Activated gamma-delta T cell treated with Interleukin-2 at 50 U/mL for 16 hours (primary cell): ENCODE measurements around the gene RBM14.
"Not testable (repeated sequence)": the region's sequence is repeated elsewhere in the genome, so short reads cannot be mapped to it uniquely, and the experiment has no call there.

Experiments
- DNase-seq: peaks from one replicate; pipeline ENCODE4 v3.0.0-alpha.2; 2020

RBM14 gene

GRCh38 chr11:66637557-66638176 lies 21.2 kb downstream of the RBM14 start:
- no peak for DNase-seq

- peak; percentile 95 for DNase-seq
These were observed 22.0 kb downstream of the RBM14 start, which contains the start of gene RBM4 for GRCh38 chr11:66638177-66639065. Gene RBM4 (plus strand): TSS chr11:66638703. CDS start chr11:66639712, 1,009 bp downstream.

GRCh38 chr11:66639066-66639813 lies 22.8 kb downstream of the RBM14 start:
- peak; percentile 14 for DNase-seq

DNA sequence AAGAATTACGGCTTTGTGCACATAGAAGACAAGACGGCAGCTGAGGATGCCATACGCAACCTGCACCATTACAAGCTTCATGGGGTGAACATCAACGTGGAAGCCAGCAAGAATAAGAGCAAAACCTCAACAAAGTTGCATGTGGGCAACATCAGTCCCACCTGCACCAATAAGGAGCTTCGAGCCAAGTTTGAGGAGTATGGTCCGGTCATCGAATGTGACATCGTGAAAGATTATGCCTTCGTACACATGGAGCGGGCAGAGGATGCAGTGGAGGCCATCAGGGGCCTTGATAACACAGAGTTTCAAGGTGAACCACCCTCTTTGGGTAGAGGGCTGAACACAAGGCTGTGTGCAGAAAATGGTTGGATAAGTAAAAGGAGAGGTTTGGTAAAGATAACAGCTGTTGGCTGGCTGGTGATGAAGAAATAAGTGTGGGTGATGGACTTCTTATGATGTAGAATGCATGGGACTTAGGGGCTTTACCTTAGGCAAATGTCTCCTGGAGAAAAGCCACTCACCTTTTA lies 23.4 kb downstream of the RBM14 start:
- DNase-seq, result not testable (repeated sequence)

DNA sequence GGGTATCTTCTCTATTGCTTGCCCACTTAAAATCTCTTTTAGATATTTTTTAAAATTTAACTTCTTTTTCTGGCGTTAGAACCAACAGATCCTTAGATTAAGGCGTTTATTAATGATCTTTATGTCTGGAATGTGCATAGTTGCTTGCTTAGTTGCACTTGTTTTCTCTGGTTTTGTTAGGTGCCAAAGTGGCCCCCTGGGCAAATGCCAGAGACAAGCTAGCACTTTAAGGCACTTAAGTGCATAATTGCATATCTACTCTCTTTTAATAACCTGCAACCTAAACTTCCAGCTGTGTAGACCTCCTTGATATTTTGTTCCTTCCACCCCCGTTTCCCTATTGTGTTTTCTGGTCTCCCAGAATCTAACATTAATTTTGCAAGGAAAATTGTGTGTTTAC lies 25.4 kb downstream of the RBM14 start:
- DNase-seq, result no peak

DNA sequence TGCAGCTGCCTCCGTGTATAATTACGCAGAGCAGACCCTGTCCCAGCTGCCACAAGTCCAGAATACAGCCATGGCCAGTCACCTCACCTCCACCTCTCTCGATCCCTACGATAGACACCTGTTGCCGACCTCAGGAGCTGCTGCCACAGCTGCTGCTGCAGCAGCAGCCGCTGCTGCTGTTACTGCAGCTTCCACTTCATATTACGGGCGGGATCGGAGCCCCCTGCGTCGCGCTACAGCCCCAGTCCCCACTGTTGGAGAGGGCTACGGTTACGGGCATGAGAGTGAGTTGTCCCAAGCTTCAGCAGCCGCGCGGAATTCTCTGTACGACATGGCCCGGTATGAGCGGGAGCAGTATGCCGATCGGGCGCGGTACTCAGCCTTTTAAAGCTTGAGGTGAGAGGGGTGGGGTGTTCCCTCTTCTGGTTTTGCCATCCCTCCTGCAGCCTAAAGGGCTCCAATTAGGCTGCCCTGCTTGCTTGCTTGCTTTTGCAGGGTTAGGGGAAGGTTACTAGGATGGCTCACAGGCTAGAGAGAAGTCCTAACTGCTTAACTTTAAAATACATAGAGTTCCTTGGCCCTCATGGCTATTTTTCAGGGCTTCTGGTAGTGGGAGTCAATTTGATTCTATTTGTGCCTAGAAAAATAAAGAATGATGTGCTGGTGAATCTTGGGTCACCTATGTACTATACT lies 27.5 kb downstream of the RBM14 start:
- no peak for DNase-seq

DNA sequence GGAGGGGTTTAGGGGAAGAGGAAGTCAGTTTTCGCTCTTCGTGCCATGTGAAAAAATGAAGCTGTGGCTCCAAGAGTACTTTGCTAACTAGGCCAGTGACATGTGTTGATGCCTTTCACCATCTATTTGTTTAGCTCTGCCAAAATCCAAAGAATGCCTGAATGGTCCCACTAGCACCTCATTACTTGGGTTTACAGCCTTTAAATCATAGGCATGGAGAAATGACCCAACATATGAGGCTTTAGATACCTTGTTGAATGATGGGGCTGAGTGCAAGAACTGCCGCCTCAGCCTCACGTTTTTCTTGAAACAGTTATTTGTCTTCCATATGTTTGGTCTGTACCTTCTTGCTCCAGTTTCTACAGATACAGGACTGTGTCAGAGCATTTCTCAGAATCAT lies 30.4 kb downstream of the RBM14 start:
- DNase-seq, result no peak

DNA sequence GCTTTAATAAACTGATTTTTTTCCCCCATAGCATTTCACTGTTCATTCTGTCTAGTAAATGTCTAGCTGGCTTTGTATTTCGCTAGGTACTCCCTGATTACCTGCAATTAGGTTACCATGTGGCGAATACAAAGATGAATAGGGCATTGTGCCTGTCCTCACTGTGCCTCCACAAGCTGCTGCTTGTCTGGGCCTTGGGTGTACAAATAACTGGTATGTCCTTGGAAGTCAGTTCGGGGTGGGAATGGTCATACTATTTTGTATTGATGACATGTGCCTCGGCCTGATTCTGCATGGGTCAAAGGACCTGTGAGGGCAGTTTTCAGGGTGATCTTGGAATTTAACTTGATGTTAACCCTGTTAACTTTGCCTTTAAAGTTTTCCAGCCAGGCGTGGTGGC lies 33.5 kb downstream of the RBM14 start:
- DNase-seq, result no peak

- DNase-seq, result no peak
These were observed 34.6 kb downstream of the RBM14 start for GRCh38 chr11:66651016-66651415.

DNA sequence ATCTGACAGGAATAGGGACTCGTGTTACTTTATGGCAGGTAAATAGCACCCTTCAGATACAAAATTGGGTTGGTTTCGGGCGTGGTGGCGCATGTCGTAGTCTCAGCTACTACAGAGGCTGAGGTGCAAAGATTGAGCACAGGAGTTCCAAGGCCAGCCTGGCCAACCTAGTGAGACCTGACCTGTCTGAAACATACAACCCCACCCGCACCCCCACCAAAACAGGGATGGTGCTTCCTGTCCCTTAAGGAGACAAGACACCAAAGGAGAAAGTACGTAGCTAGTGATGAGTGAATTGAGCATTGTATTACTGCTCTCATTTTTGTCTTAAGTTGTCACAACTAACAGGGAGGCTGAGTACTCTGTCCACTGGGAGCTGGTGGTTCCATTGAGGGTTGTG lies 36.2 kb downstream of the RBM14 start:
- DNase-seq, result no peak

DNA sequence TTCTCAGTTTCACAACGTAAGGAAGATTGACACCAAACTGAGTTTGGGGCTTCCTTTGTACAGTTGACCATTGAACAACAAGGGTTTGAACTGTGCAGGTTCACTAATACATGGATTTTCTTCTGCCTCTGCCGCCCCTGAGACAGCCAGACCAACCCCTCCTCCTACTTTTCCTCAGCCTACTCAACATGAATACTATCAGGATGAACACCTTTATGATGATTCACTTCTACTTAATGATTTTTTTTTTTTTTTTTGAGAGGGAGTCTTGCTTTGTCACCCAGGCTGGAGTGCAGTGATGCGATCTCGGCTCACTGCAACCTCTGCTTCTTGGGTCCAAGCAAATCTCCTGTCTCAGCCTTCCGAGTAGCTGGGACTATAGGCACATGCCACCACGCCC lies 36.7 kb downstream of the RBM14 start:
- DNase-seq, result no peak

GRCh38 chr11:66659763-66660162 lies 43.3 kb downstream of the RBM14 start:
- DNase-seq, result no peak

DNA sequence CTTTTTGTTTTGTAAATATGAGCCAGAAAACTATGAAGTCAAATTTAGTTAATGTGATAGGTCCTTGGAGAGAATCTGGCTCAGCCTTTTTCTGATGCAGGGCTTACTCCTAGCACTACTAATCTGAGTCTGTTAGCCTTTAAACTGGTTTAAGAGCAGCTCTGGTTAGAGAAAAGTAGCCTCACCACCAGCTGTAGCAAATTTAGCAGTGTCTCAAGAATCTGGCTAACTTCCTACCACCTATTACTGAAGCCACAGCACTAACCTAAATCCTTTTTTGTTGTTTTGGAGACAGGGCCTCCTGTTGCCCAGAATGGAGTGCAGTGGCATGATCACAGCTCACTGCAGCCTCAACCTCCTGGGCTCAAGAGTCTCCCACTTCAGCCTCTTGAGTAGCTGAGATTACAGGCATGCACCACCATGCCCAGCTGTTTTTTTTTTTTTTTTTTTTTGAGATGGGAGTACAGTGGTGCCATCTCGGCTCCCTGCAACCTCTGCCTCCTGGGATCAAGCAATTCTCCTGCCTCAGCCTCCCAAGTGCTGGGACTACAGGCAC lies 47.4 kb downstream of the RBM14 start:
- no peak for DNase-seq

- DNase-seq, result no peak
These were observed 48.9 kb downstream of the RBM14 start for GRCh38 chr11:66665369-66665768.

GRCh38 chr11:66670816-66671215 lies 54.4 kb downstream of the RBM14 start:
- no peak for DNase-seq

DNA sequence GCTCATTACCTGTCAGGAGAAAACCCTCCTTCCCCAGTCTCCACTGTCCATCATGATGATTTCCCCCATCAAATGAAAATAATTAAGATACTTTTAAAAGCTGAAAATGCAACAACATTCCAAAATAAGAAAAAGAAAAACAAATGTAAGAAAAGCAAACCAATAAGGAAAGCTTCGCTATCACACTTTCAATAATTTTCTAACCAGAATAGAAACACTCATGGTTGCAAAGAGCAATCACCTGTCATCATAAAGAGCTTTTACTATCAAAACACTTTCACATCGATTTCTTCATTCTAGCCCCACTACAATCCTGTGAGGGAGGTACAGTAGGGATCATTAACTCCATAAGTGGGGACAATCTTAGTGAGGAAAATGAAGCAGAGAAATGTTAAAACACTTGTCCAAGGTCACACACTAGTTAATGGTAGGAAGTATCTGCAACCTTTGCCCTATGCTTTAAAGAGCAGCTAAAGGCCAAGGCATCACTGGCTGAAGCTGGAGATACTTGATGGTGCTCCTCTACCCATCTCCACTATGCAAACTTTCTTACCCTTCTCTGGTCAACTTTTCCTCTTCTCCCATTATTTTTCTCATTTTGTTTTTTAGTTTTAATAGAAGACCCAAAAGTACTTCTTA lies 58.7 kb downstream of the RBM14 start:
- no peak for DNase-seq

GRCh38 chr11:66676282-66676919 lies 60.0 kb downstream of the RBM14 start:
- no peak for DNase-seq
